ENCODE data around the gene SRBD1.
"Not testable (repeated sequence)": the region's sequence is repeated elsewhere in the genome, so short reads cannot be mapped to it uniquely, and the experiment has no call there.

Gene SRBD1

GRCh38 chr2:45438872-45439665 lies 172.0 kb downstream of the SRBD1 start:
- no peak overlapping the region for H3K4me3 ChIP-seq (ENCODE audit: low read depth, low read length)
- DNase-seq (ENCODE audit: low read depth, low spot score), result no peak
- no peak for TF ChIP-seq CTCF (IDR thresholded peaks at IDR 0.05; ENCODE audit: low read depth, low read length)
- in situ Hi-C loops (cut with HindIII; ENCODE audit: low sequenced_read_pairs), result no loop called here

GRCh38 chr2:45436456-45436855 lies 174.6 kb downstream of the SRBD1 start:
- TF ChIP-seq CTCF (IDR thresholded peaks at IDR 0.05; ENCODE audit: low read depth, low read length), result no peak
- DNase-seq (ENCODE audit: low read depth, low spot score), result no peak
- no peak overlapping the region for H3K4me3 ChIP-seq (ENCODE audit: low read depth, low read length)
- in situ Hi-C loops (cut with HindIII; ENCODE audit: low sequenced_read_pairs), result no loop called here

GRCh38 chr2:45435316-45435715 lies 175.8 kb downstream of the SRBD1 start:
- DNase-seq (ENCODE audit: low read depth, low spot score), result peak; percentile 90
- in situ Hi-C loops (cut with HindIII; ENCODE audit: low sequenced_read_pairs), result no loop called here
- no peak for TF ChIP-seq CTCF (IDR thresholded peaks at IDR 0.05; ENCODE audit: low read depth, low read length)
- no peak overlapping the region for H3K4me3 ChIP-seq (ENCODE audit: low read depth, low read length)

GRCh38 chr2:45433363-45433762 lies 177.7 kb downstream of the SRBD1 start:
- TF ChIP-seq CTCF (IDR thresholded peaks at IDR 0.05; ENCODE audit: low read depth, low read length), result no peak
- no peak for DNase-seq (ENCODE audit: low read depth, low spot score)
- in situ Hi-C loops (cut with HindIII; ENCODE audit: low sequenced_read_pairs), result no loop called here
- H3K4me3 ChIP-seq (ENCODE audit: low read depth, low read length), result no peak overlapping the region

- no peak for TF ChIP-seq CTCF (IDR thresholded peaks at IDR 0.05; ENCODE audit: low read depth, low read length)
- H3K4me3 ChIP-seq (ENCODE audit: low read depth, low read length), result no peak overlapping the region
- no peak for DNase-seq (ENCODE audit: low read depth, low spot score)
- in situ Hi-C loops (cut with HindIII; ENCODE audit: low sequenced_read_pairs), result no loop called here
These were observed 178.7 kb downstream of the SRBD1 start for GRCh38 chr2:45432406-45432805.

GRCh38 chr2:45426025-45426424 lies 185.0 kb downstream of the SRBD1 start:
- DNase-seq (ENCODE audit: low read depth, low spot score); H3K4me3 ChIP-seq (ENCODE audit: low read depth, low read length); in situ Hi-C loops (cut with HindIII; ENCODE audit: low sequenced_read_pairs): not testable (repeated sequence)

GRCh38 chr2:45422921-45423320 lies 188.1 kb downstream of the SRBD1 start:
- no peak for TF ChIP-seq CTCF (IDR thresholded peaks at IDR 0.05; ENCODE audit: low read depth, low read length)
- in situ Hi-C loops (cut with HindIII; ENCODE audit: low sequenced_read_pairs), result no loop called here
- no peak overlapping the region for H3K4me3 ChIP-seq (ENCODE audit: low read depth, low read length)
- DNase-seq (ENCODE audit: low read depth, low spot score), result no peak
